SK-N-SH (cell line): ENCODE data around the gene TLL2.

Source experiments
- CHD2 ChIP-seq: fragments of 150-350 bp; IDR thresholded peaks from 2 replicates; pipeline ENCODE4 v1.6.1; 2018; ENCODE audit warnings: low read length; ENCODE audit not compliant: partially characterized antibody
- EZH2phosphoT487 ChIP-seq: fragments of 200-600 bp; sonication (generic); IDR thresholded peaks from 2 replicates; pipeline ENCODE4 v1.6.1; 2017; ENCODE audit warnings: low read depth, mixed run types, mild to moderate bottlenecking, antibody characterized with exemption, moderate library complexity, borderline replicate concordance
- FOXM1 ChIP-seq: IDR thresholded peaks from 2 replicates; pipeline ENCODE4 v1.4.0; 2012; ENCODE audit warnings: low read depth, mild to moderate bottlenecking
- MXI1 ChIP-seq: IDR thresholded peaks from 2 replicates; pipeline ENCODE4 v1.6.1; 2012; ENCODE audit warnings: mild to moderate bottlenecking, low read depth, low read length, improper control_type of control experiment
- RAD21 ChIP-seq: IDR thresholded peaks from 2 replicates; pipeline ENCODE4 v1.6.1; 2012; ENCODE audit warnings: mild to moderate bottlenecking, low read length
- SIN3A ChIP-seq: IDR thresholded peaks from 2 replicates; pipeline ENCODE4 v1.6.1; 2012; ENCODE audit warnings: low read depth, mild to moderate bottlenecking, low read length, moderate library complexity, borderline replicate concordance
- TAF1 ChIP-seq: IDR thresholded peaks from 2 replicates; pipeline ENCODE4 v1.6.1; 2012; ENCODE audit warnings: low read depth, mild to moderate bottlenecking, low read length, moderate library complexity, borderline replicate concordance
- YY1 ChIP-seq: IDR thresholded peaks from 2 replicates; pipeline ENCODE4 v1.4.0; 2012; ENCODE audit warnings: low read depth, mild to moderate bottlenecking
- TF ChIP-seq, protein P1 (sequence below): fragments of 200-600 bp; sonication (generic); IDR thresholded peaks from 2 replicates; pipeline ENCODE4 v1.6.1; 2017; ENCODE audit warnings: antibody characterized with exemption, mild to moderate bottlenecking, moderate library complexity
- TF ChIP-seq, protein P2 (sequence below): fragments of 150-350 bp; IDR thresholded peaks from 2 replicates; pipeline ENCODE4 v1.6.1; 2017; ENCODE audit warnings: antibody characterized with exemption, low read length, low read depth, borderline replicate concordance
- TF ChIP-seq, protein P3 (sequence below): IDR thresholded peaks from 2 replicates; pipeline ENCODE4 v1.4.0; 2012; ENCODE audit warnings: low read depth

DNA sequence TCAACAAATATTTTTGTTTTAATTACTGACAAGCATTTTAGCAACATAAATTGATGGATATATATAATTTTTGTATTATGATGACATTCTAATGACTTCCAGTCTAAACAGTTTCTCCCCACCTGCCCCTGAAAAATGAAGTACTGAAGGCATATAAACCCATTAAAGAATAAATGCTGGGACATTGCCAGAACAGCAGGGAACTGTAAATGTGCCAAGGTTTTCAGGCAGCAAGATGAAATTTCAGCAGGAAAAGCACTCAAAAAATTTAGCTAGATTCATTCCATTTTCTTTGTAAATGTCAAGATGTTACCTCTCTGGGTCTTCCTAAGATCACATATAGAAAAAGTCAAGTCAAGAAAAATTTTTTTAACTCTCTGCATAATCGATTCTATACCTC lies 11.0 kb upstream of the TLL2 start:
- TF ChIP-seq MXI1 (no peak), FOXM1 (no peak), YY1 (no peak), TAF1 (no peak), EZH2phosphoT487 (no peak), SIN3A (no peak), RAD21 (no peak), CHD2 (no peak)
- TF ChIP-seq, protein P1, sequence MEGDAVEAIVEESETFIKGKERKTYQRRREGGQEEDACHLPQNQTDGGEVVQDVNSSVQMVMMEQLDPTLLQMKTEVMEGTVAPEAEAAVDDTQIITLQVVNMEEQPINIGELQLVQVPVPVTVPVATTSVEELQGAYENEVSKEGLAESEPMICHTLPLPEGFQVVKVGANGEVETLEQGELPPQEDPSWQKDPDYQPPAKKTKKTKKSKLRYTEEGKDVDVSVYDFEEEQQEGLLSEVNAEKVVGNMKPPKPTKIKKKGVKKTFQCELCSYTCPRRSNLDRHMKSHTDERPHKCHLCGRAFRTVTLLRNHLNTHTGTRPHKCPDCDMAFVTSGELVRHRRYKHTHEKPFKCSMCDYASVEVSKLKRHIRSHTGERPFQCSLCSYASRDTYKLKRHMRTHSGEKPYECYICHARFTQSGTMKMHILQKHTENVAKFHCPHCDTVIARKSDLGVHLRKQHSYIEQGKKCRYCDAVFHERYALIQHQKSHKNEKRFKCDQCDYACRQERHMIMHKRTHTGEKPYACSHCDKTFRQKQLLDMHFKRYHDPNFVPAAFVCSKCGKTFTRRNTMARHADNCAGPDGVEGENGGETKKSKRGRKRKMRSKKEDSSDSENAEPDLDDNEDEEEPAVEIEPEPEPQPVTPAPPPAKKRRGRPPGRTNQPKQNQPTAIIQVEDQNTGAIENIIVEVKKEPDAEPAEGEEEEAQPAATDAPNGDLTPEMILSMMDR = no peak
- TF ChIP-seq, protein P2, sequence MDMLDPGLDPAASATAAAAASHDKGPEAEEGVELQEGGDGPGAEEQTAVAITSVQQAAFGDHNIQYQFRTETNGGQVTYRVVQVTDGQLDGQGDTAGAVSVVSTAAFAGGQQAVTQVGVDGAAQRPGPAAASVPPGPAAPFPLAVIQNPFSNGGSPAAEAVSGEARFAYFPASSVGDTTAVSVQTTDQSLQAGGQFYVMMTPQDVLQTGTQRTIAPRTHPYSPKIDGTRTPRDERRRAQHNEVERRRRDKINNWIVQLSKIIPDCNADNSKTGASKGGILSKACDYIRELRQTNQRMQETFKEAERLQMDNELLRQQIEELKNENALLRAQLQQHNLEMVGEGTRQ = no peak
- TF ChIP-seq, protein P3, sequence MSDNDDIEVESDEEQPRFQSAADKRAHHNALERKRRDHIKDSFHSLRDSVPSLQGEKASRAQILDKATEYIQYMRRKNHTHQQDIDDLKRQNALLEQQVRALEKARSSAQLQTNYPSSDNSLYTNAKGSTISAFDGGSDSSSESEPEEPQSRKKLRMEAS = no peak
